PC-3 (cell line): ENCODE data around the gene CCDC102A. TPM values are rescaled to one million over a fixed set of nuclear protein-coding genes. Genes with fewer than 3 reads are reported as not detected.
A peak's percentile ranks its signal among the peaks of the same experiment; 100 is the strongest.

Experiments
- ATAC-seq: fragments of 200-7000 bp; cut with Tn5 transposase; 2 replicates; pipeline ENCODE4 v1.9.1; 2020; ENCODE audit warnings: mild to moderate bottlenecking, moderate library complexity
- BruUV-seq: library from RNA; stranded (reverse); fragments of 400-500 nt; replicated peaks from 2 replicates; lab custom pipeline; 2021; lab: Mats Ljungman, UMichigan
- CTCF ChIA-PET: fragments of 300-600 bp; sonication (Branson Sonifier 250); formaldehyde crosslinking; loops from one replicate; lab custom pipeline; 2022; ENCODE audit warnings: antibody characterized with exemption; lab: Charles Lee
- POLR2A ChIA-PET: fragments of 300-600 bp; sonication (Branson Sonifier 250); formaldehyde crosslinking; loops from one replicate; lab custom pipeline; 2022; ENCODE audit warnings: antibody characterized with exemption; ENCODE audit not compliant: unreplicated experiment; lab: Charles Lee
- DNase-seq: peaks from one replicate; pipeline ENCODE4 v3.0.0-alpha.2; 2015
- H2AFZ ChIP-seq: fragments of 300-600 bp; sonication (generic); 2 replicates; pipeline ENCODE4 v1.6.0; 2016; ENCODE audit warnings: antibody characterized with exemption, low read length
- H3F3A ChIP-seq: fragments of 300-600 bp; sonication (generic); one replicate; pipeline ENCODE4 v1.6.0; 2017; ENCODE audit warnings: antibody characterized with exemption, low read length, control low read depth, mild to moderate bottlenecking; ENCODE audit not compliant: unreplicated experiment
- H3K27ac ChIP-seq: fragments of 300-600 bp; sonication (generic); 2 replicates; pipeline ENCODE4 v1.5.1; 2016; ENCODE audit warnings: mild to moderate bottlenecking, low read length
- H3K27me3 ChIP-seq: fragments of 300-600 bp; sonication (generic); 2 replicates; pipeline ENCODE4 v1.6.1; 2016; ENCODE audit warnings: low read length, mixed read lengths
- H3K36me3 ChIP-seq: fragments of 300-600 bp; sonication (generic); 2 replicates; pipeline ENCODE4 v1.6.1; 2016; ENCODE audit warnings: low read depth, mixed run types, low read length, mixed read lengths
- H3K4me1 ChIP-seq: fragments of 300-600 bp; sonication (generic); 2 replicates; pipeline ENCODE4 v1.5.1; 2016; ENCODE audit warnings: low read length; ENCODE audit not compliant: insufficient read depth
- H3K4me2 ChIP-seq: fragments of 300-600 bp; sonication (generic); 2 replicates; pipeline ENCODE4 v1.6.0; 2016; ENCODE audit warnings: low read length
- H3K4me3 ChIP-seq: fragments of 300-600 bp; sonication (generic); 2 replicates; pipeline ENCODE4 v1.5.1; 2016; ENCODE audit warnings: mild to moderate bottlenecking, low read length, mixed read lengths
- H3K79me2 ChIP-seq: fragments of 300-600 bp; sonication (generic); 2 replicates; pipeline ENCODE4 v1.6.1; 2017; ENCODE audit warnings: low read length, mixed read lengths
- H3K9ac ChIP-seq: fragments of 300-600 bp; sonication (generic); 2 replicates; pipeline ENCODE4 v1.6.0; 2016; ENCODE audit warnings: mild to moderate bottlenecking, low read length
- H3K9me2 ChIP-seq: fragments of 300-600 bp; sonication (generic); replicated peaks from 2 replicates; pipeline ENCODE4 v1.6.1; 2016; ENCODE audit warnings: mixed run types, low read length, mixed read lengths
- H3K9me3 ChIP-seq: fragments of 300-600 bp; sonication (generic); 2 replicates; pipeline ENCODE4 v1.6.1; 2016; ENCODE audit warnings: low read length, mixed read lengths
- H4K20me1 ChIP-seq: fragments of 300-600 bp; sonication (generic); 2 replicates; pipeline ENCODE4 v1.6.1; 2016; ENCODE audit warnings: low read length, mixed read lengths
- EZH2 ChIP-seq: fragments of 300-600 bp; sonication (generic); IDR thresholded peaks from one replicate; pipeline ENCODE4 v1.6.1; 2017; ENCODE audit warnings: antibody characterized with exemption, mild to moderate bottlenecking, low read length; ENCODE audit not compliant: unreplicated experiment
- EZH2phosphoT487 ChIP-seq: fragments of 300-600 bp; sonication (generic); IDR thresholded peaks from 2 replicates; pipeline ENCODE4 v1.6.1; 2018; ENCODE audit warnings: mild to moderate bottlenecking, antibody characterized with exemption, low read length, borderline replicate concordance
- intact Hi-C: fragments of 100-400 bp; cut with micrococcal nuclease; formaldehyde crosslinking; loops from 2 replicates; pipeline ENCODE4 v1.9.0; 2023
- total RNA-seq: library from RNA; depleted of rRNA; stranded (reverse); fragments of >200 nt; gene quantifications from 2 replicates; pipeline ENCODE4 v1.2.3, GENCODE V29; 2014
- TF ChIP-seq, protein P1 (sequence below): fragments of 300-600 bp; sonication (generic); conservative IDR thresholded peaks from 2 replicates; pipeline ENCODE4 v1.5.1; 2017; ENCODE audit warnings: antibody characterized with exemption, low read depth, mild to moderate bottlenecking, low read length

CCDC102A gene
- total RNA-seq, 1 experiment from 2014 or later, result 12.7 TPM

DNA sequence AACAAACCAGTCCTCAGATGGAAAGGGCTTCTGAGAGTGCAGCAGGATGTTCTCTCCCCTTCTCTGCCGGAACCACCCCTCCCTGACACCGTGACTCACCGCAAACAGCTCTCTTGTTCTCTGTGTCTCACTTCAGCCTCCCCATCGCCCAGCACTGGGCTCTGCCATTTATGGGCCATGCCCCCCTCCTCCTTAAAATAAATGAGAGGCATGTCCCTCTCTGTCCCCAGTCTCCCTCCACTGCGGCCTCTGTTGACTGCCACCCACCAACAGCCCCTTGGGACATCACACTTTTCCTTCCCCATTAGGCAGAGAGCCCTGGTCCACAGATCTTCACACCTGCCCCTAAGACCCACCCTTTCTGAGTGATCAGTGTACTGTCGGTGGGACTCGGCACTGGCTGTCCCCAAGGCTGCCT lies 6.3 kb downstream of the CCDC102A start:
- ChIA-PET POLR2A (no interaction called here), CTCF (no interaction called here)
- Histone ChIP-seq H3K36me3 (no peaks in the 10 kb centered on the region), H2AFZ (no peak overlapping the region), H3K9me2 (no peaks in the 10 kb centered on the region), H3K4me2 (peak overlapping the region; percentile 30), H3K4me1 (peaks cover 12% of the 10 kb centered on the region), H3K9me3 (no peaks in the 10 kb centered on the region), H3K9ac (no peak overlapping the region), H3K4me3 (no peak overlapping the region), H3K27me3 (no peaks in the 10 kb centered on the region), H4K20me1 (no peaks in the 10 kb centered on the region), H3F3A (no peaks in the 10 kb centered on the region), H3K79me2 (no peaks in the 10 kb centered on the region), H3K27ac (peak overlapping the region; percentile 34; the same call in 1 of the 2 replicates)
- DNase-seq (peak; percentile 59), ATAC-seq (peak; percentile 94)
- intact Hi-C loops, result no loop called here
- TF ChIP-seq EZH2phosphoT487, result no peak
- TF ChIP-seq, protein P1, sequence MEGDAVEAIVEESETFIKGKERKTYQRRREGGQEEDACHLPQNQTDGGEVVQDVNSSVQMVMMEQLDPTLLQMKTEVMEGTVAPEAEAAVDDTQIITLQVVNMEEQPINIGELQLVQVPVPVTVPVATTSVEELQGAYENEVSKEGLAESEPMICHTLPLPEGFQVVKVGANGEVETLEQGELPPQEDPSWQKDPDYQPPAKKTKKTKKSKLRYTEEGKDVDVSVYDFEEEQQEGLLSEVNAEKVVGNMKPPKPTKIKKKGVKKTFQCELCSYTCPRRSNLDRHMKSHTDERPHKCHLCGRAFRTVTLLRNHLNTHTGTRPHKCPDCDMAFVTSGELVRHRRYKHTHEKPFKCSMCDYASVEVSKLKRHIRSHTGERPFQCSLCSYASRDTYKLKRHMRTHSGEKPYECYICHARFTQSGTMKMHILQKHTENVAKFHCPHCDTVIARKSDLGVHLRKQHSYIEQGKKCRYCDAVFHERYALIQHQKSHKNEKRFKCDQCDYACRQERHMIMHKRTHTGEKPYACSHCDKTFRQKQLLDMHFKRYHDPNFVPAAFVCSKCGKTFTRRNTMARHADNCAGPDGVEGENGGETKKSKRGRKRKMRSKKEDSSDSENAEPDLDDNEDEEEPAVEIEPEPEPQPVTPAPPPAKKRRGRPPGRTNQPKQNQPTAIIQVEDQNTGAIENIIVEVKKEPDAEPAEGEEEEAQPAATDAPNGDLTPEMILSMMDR, result no peak
- BruUV-seq, result no TSS peak

DNA sequence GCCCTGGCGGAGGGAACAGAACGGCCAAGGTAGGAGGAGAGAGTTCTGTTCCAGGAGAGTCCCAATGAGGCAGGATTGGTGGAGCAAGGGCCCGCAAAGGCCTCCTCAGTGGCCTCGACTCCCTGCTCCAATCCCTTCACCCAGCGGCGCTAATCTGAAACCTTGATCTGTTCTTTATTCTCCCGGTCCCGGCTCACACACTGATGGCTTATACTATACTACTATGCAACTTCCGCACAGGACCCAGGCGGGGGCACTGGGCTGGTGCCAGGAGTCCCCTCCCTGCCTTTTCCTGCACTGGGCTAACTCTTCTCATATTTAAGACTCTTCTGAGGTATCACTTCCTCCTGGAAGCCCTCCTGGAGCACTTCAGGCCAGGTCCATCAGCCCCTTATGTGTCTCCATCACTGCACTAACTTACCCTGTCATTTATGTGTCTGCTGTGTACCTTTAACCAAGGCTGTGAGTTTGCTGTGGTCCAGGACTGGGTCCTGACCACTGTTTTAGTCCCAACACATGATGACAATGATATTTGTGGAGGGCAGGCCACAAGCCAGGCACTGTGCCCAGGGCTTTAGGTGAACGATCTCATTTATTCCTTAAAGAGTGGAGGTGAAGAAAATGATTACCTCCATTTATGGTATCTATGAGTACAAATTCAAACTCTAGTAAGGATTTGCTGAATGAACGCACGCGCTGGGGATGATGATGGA lies 6.8 kb downstream of the CCDC102A start:
- DNase-seq, result no peak
- no peaks in the 10 kb centered on the region for H3K36me3 ChIP-seq
- H3K9me3 ChIP-seq, result no peaks in the 10 kb centered on the region
- TF ChIP-seq, protein P1, result no peak
- no peak for TF ChIP-seq EZH2phosphoT487
- no peak for TF ChIP-seq EZH2
- intact Hi-C loops, result no loop called here
- peak; percentile 41 for ATAC-seq
- H4K20me1 ChIP-seq, result no peaks in the 10 kb centered on the region
- no peak overlapping the region for H2AFZ ChIP-seq
- peak overlapping the region; percentile 34; the same call in 1 of the 2 replicates for H3K27ac ChIP-seq
- peak overlapping the region; percentile 26 for H3K4me2 ChIP-seq
- no peaks in the 10 kb centered on the region for H3K9me2 ChIP-seq
- ChIA-PET CTCF (no interaction called here), POLR2A (no interaction called here)
- no peaks in the 10 kb centered on the region for H3K27me3 ChIP-seq
- H3F3A ChIP-seq, result no peaks in the 10 kb centered on the region
- H3K9ac ChIP-seq, result no peak overlapping the region
- no TSS peak for BruUV-seq
- H3K4me3 ChIP-seq, result no peak overlapping the region
- peaks cover 12% of the 10 kb centered on the region for H3K4me1 ChIP-seq
- H3K79me2 ChIP-seq, result no peaks in the 10 kb centered on the region
